HUES48 (cell line): ENCODE data around the gene PARM1.

Experiments used
- H3K27ac ChIP-seq: one replicate; pipeline ENCODE4 v1.7.0; 2013; ENCODE audit warnings: low read depth, low read length, inconsistent platforms
- H3K27me3 ChIP-seq: 2 replicates; pipeline ENCODE4 v1.6.1; 2013; ENCODE audit warnings: mild to moderate bottlenecking, low read length; ENCODE audit not compliant: control insufficient read depth, insufficient read depth
- H3K36me3 ChIP-seq: 2 replicates; pipeline ENCODE4 v1.6.1; 2013; ENCODE audit warnings: low read length; ENCODE audit not compliant: control insufficient read depth, insufficient read depth
- H3K4me1 ChIP-seq: 2 replicates; pipeline ENCODE4 v1.6.1; 2013; ENCODE audit warnings: mild to moderate bottlenecking, low read length; ENCODE audit not compliant: control insufficient read depth, insufficient read depth
- H3K4me3 ChIP-seq: 2 replicates; pipeline ENCODE4 v1.5.1; 2013; ENCODE audit warnings: mild to moderate bottlenecking, low read depth, low read length
- H3K9ac ChIP-seq: 2 replicates; pipeline ENCODE4 v1.6.1; 2013; ENCODE audit warnings: mild to moderate bottlenecking, low read depth, low read length, moderate library complexity
- H3K9me3 ChIP-seq: 2 replicates; pipeline ENCODE4 v1.6.1; 2013; ENCODE audit warnings: low read length; ENCODE audit not compliant: control insufficient read depth, insufficient read depth

PARM1 gene

GRCh38 chr4:74942251-74942917 lies 9.5 kb downstream of the PARM1 start:
- no peaks in the 10 kb centered on the region for H3K9me3 ChIP-seq
- no peak overlapping the region for H3K27ac ChIP-seq
- H3K9ac ChIP-seq, result no peak overlapping the region
- peaks cover 12% of the 10 kb centered on the region for H3K4me1 ChIP-seq
- H3K27me3 ChIP-seq, result no peaks in the 10 kb centered on the region
- H3K4me3 ChIP-seq, result no peak overlapping the region
- H3K36me3 ChIP-seq, result no peaks in the 10 kb centered on the region

GRCh38 chr4:74942918-74943253 lies 10.0 kb downstream of the PARM1 start:
- no peak overlapping the region for H3K4me3 ChIP-seq
- H3K9me3 ChIP-seq, result no peaks in the 10 kb centered on the region
- H3K27ac ChIP-seq, result no peak overlapping the region
- H3K4me1 ChIP-seq, result peaks cover 12% of the 10 kb centered on the region
- H3K36me3 ChIP-seq, result no peaks in the 10 kb centered on the region
- H3K9ac ChIP-seq, result no peak overlapping the region
- no peaks in the 10 kb centered on the region for H3K27me3 ChIP-seq

GRCh38 chr4:74944354-74944793 lies 11.5 kb downstream of the PARM1 start:
- Histone ChIP-seq H3K27me3 (no peaks in the 10 kb centered on the region), H3K4me1 (peaks cover 12% of the 10 kb centered on the region), H3K9ac (no peak overlapping the region), H3K9me3 (no peaks in the 10 kb centered on the region), H3K36me3 (no peaks in the 10 kb centered on the region), H3K27ac (no peak overlapping the region), H3K4me3 (no peak overlapping the region)

- Histone ChIP-seq H3K9ac (no peak overlapping the region), H3K4me1 (peaks cover 12% of the 10 kb centered on the region), H3K27ac (no peak overlapping the region), H3K9me3 (no peaks in the 10 kb centered on the region), H3K36me3 (no peaks in the 10 kb centered on the region), H3K4me3 (no peak overlapping the region), H3K27me3 (no peaks in the 10 kb centered on the region)
These were observed 13.3 kb downstream of the PARM1 start for GRCh38 chr4:74946196-74946595.

- Histone ChIP-seq H3K9ac (no peak overlapping the region), H3K27ac (no peak overlapping the region), H3K4me3 (no peak overlapping the region), H3K27me3 (no peaks in the 10 kb centered on the region), H3K36me3 (no peaks in the 10 kb centered on the region), H3K9me3 (no peaks in the 10 kb centered on the region), H3K4me1 (peaks cover 3% of the 10 kb centered on the region)
These were observed 14.9 kb downstream of the PARM1 start for GRCh38 chr4:74947798-74948197.

- Histone ChIP-seq H3K9ac (no peak overlapping the region), H3K9me3 (no peaks in the 10 kb centered on the region), H3K4me1 (no peaks in the 10 kb centered on the region; the same call in 1 of the 2 replicates), H3K27me3 (no peaks in the 10 kb centered on the region), H3K36me3 (no peaks in the 10 kb centered on the region), H3K27ac (no peak overlapping the region), H3K4me3 (no peak overlapping the region)
These were observed 15.3 kb downstream of the PARM1 start for GRCh38 chr4:74948236-74948635.

- H3K4me3 ChIP-seq, result no peak overlapping the region
- no peak overlapping the region for H3K9ac ChIP-seq
- no peaks in the 10 kb centered on the region for H3K4me1 ChIP-seq
- no peaks in the 10 kb centered on the region for H3K36me3 ChIP-seq
- H3K9me3 ChIP-seq, result no peaks in the 10 kb centered on the region
- H3K27me3 ChIP-seq, result no peaks in the 10 kb centered on the region
- no peak overlapping the region for H3K27ac ChIP-seq
These were observed 17.3 kb downstream of the PARM1 start for GRCh38 chr4:74950200-74950599.

- H3K4me1 ChIP-seq, result 0 out of 2 replicates have a peak, but pooled peaks cover under 1% of the 10 kb centered on the region
- H3K36me3 ChIP-seq, result no peaks in the 10 kb centered on the region
- H3K27ac ChIP-seq, result no peak overlapping the region
- H3K4me3 ChIP-seq, result no peak overlapping the region
- no peaks in the 10 kb centered on the region for H3K27me3 ChIP-seq
- H3K9me3 ChIP-seq, result no peaks in the 10 kb centered on the region
- H3K9ac ChIP-seq, result no peak overlapping the region
These were observed 18.0 kb downstream of the PARM1 start for GRCh38 chr4:74950882-74951281.

GRCh38 chr4:74953647-74954046 lies 20.7 kb downstream of the PARM1 start:
- Histone ChIP-seq H3K4me1 (peaks cover 9% of the 10 kb centered on the region), H3K27ac (no peak overlapping the region), H3K9me3 (no peaks in the 10 kb centered on the region), H3K27me3 (no peaks in the 10 kb centered on the region), H3K4me3 (no peak overlapping the region), H3K36me3 (no peaks in the 10 kb centered on the region), H3K9ac (no peak overlapping the region)

GRCh38 chr4:74958881-74959280 lies 26.0 kb downstream of the PARM1 start:
- H3K27ac ChIP-seq, result no peak overlapping the region

GRCh38 chr4:74961230-74961629 lies 28.3 kb downstream of the PARM1 start:
- peaks cover 4% of the 10 kb centered on the region for H3K4me1 ChIP-seq
- no peak overlapping the region for H3K27ac ChIP-seq
- no peak overlapping the region for H3K4me3 ChIP-seq
- no peak overlapping the region for H3K9ac ChIP-seq
- no peaks in the 10 kb centered on the region for H3K9me3 ChIP-seq
- H3K27me3 ChIP-seq, result no peaks in the 10 kb centered on the region
- no peaks in the 10 kb centered on the region for H3K36me3 ChIP-seq

More at GRCh38 chr4:74958881-74959280, 26.0 kb downstream of the PARM1 start:
- no peaks in the 10 kb centered on the region for H3K27me3 ChIP-seq
- H3K4me3 ChIP-seq, result no peak overlapping the region
- no peak overlapping the region for H3K9ac ChIP-seq
- peaks cover 9% of the 10 kb centered on the region for H3K4me1 ChIP-seq
- H3K9me3 ChIP-seq, result no peaks in the 10 kb centered on the region
- no peaks in the 10 kb centered on the region for H3K36me3 ChIP-seq
